COLO668 (cell line): ENCODE measurements around the gene SP110.

Experiments
- DNase-seq: peaks from one replicate; lab custom pipeline; 2025; ENCODE audit not compliant: unreplicated experiment; lab: John Stamatoyannopoulos, UW

Gene SP110

GRCh38 chr2:230219419-230220331 is at the start of gene SP110:
Gene SP110 (minus strand): TSS chr2:230219984. CDS start chr2:230216927, 3,057 bp downstream.
- DNase-seq = peak; percentile 40

DNA sequence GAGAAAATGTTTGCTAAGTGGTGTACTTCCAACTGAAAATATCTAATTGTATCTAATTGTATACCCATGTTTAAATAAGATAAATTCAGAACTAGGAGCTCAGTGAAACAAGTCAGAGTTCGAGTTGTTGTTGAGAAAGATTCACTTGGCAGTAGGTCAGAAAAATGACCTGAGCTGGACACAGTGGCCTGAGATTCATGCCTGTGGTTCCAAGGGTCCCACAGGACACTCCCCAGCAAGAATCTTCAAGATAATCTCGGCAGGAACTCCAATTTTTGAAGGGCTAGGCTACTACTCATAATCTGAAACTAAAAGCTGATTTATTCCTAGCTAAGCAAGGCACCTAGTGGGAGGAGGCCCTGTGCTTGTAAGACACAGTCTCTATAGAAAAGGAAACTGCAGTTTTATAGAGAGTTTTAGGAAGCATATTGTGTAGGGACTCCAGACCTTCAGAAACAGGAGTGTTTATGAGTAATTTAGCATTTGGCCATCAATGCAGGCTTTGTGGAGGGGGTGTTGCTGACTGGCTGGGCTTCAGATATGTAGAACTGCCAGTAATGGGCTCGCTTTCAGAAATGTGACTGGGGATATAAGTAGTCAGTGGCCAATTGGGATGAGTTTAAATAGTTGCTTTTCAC is 48.9 kb upstream of the SP110 start:
- DNase-seq = no peak

- DNase-seq = no peak
Measured at GRCh38 chr2:230267556-230267955, 47.8 kb upstream of the SP110 start.

- no peak for DNase-seq
Measured at GRCh38 chr2:230267059-230267458, 47.3 kb upstream of the SP110 start.

DNA sequence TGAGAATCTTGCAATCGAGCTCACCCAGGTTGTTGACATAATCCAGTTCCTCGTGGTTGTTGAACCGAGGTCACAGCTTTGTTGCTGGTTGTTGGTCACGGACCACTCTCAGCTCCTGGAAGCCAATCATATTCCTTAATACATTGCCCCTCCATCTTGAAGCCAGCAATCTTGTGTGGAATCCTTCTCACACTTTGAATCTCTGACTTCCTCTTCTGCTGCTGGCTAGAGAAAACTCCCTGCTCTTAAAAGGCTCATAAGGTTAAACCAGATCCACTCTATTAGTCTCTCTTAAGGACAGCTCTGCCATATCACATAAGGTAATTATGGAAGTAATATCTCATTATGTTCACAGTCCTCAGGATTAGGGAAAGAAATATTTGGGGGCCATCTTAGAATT is 46.9 kb upstream of the SP110 start:
- DNase-seq = no peak

GRCh38 chr2:230264945-230265344 is 45.2 kb upstream of the SP110 start:
- DNase-seq = peak; percentile 30

DNA sequence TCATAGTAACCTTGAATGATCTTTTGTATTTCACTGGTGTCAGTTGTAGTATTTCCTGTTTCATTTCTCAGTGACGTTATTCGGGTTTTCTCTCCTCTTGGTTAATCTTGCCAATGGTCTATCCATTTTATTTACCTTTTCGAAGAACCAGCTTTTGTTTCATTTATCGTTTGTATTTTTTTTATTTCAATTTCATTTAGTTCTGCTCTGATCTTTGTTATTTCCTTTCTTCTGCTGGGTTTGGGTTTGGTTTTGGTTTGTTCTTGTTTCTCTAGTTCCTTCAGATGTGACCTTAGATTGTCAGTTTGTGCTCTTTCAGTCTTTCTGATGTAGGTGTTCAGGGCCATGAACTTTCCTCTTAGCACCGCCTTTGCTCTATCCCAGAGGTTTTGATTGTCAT is 42.5 kb upstream of the SP110 start:
- DNase-seq = no peak

DNA sequence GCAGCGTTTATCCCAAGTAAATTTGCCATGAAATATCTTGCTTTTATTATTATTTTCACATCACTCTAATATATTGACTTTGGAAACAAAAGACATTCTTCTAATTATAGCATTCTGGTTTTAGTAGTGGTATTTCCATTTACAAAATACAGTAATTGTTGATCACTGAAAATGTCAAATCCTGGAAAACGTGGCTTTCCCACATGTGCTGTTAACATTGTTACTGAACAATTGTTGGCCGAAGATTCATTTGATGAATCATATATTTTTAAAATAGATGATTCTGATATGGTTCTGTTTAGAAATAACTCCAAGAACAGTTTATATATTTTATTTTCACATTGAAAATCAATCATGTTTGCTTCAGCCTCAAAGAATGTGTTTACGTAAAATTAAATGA is 38.7 kb upstream of the SP110 start:
- no peak for DNase-seq

DNA sequence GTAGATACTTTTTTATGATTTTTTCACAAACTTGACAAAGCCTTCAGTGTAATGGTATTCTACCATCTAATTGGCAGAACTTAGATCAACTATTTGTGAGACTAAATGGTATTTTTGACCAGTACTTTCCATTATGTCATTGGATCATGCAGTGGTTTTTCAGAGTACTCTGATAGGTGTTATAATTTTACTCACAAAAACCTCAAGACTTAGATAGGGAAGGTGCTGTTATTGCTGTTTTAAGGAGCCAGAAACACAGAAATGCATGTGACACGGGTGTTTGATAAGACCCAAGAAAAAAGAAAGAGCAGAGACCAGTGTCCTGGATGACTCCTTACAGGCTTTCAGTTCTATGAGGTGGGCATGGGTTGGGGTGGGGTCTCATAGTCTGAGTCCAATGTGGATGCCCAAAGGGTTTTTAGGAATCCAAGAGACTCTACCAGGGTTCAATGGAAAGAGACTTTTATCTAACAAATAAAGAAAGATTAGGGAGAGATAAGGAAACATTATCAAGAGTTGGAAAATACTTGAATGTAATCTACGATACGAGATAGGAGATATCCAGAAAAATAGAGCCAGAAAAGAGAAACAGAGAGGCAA is 37.0 kb upstream of the SP110 start:
- no peak for DNase-seq

DNA sequence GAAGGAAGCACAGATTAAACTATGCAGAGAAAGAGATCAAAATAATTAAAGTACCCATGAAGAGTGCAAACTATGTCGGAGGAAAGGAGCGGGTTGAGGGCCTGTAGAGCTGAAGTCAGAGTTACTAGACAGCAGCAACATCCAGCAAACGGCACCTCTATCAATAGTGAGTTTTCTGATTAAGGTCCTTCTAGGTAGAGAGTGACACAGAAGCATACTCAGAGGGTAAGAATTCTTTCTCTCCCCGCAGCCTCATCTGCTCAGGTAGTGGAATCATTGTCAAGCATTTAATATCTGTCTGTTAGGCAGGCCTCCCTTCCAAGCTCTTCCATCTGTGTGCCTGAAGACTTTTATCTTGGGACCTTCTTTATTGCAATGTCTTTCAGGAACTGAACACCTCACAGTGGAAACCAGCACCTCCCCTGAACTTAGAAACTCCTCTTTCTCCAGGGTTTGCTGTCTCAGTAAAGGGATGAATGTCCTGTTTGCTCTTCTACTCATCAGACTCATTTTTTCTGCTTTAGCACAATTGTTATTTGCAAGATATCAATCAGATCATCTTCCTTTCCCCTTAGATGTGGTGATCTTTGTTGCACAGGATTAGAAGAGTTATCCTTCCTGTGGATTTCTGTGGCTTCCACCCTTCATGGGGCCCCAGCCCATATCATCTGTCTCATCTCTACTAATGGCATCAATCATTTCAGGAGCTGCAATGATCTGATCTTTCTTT is 34.5 kb upstream of the SP110 start:
- no peak for DNase-seq

GRCh38 chr2:230250231-230250630 is 30.4 kb upstream of the SP110 start:
- DNase-seq = no peak

DNA sequence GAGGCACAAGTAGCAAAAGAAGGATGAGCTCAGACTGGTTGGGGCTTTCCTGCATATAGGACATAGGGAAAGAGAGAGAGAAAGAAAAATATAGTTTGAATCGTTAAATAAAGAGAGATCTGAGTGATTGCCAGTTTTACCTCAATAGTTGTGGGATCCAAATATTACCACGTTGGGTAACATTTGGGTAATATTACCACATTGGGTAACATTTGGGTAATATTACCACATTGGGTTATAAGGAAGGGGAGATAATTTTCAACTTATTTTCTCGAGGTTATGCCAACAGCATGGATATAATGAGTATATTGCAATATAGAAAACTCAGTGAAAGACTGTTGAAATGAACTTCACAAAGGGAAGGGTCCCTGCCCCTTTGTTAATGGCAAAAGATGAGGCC is 26.4 kb upstream of the SP110 start:
- no peak for DNase-seq

DNA sequence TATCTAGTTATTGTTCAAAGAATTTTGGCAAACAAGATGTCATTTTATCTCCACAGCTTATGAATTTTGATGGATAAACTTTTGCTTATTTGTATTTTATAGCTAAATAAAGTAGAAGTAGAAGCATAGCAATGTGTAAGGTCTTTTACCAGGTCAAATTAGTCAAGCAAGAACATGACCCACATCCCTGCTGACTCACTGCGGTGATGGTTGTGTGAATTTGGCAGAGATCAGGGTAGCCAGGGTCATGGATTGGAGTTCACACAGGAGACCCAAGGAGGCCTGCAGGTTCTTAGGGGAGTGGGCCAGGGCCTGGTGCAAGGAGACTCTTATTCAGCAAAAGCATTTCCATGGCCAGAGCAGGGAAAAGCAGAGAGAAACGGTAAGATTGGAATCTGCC is 24.4 kb upstream of the SP110 start:
- DNase-seq = no peak

DNA sequence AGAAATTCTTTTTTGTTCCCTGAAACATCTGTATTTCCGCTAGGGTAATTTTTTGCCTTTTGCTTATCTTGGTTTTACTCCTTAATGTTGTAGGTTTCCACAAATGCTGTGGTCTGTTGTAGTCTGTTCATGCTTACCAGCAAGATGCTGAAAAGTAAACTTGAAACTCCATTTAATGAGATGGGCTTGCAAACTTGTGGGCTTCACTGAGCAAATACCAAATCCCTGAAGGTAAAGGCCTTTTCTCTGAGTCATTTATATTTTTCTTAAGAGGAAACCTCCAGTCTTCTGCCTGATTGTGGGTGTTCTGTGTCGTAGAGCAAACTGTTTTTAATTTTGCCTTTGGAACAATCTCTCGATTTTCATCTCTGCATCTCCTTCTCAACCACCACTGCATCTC is 15.1 kb upstream of the SP110 start:
- no peak for DNase-seq

- DNase-seq = no peak
Measured at GRCh38 chr2:230234122-230234722, 14.4 kb upstream of the SP110 start.

DNA sequence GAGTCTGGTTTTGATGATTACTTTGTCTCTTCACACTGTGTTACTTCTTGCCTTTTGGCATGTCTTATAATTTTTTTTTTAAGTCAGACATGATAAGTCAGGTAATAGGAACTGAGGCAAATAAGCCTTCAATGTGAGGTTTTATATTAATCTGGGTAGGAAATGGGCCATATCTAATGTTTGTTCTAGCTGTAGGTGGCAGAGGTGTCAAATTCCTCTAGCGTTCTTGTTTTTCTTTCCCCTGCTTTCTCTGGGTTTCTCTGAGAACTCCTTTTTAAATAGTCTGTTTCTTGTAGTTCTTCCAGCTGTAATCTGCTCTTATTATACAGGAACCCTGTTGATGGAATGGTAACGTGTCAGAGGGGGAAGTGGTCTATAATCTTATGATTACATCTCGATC is 11.5 kb upstream of the SP110 start:
- no peak for DNase-seq

DNA sequence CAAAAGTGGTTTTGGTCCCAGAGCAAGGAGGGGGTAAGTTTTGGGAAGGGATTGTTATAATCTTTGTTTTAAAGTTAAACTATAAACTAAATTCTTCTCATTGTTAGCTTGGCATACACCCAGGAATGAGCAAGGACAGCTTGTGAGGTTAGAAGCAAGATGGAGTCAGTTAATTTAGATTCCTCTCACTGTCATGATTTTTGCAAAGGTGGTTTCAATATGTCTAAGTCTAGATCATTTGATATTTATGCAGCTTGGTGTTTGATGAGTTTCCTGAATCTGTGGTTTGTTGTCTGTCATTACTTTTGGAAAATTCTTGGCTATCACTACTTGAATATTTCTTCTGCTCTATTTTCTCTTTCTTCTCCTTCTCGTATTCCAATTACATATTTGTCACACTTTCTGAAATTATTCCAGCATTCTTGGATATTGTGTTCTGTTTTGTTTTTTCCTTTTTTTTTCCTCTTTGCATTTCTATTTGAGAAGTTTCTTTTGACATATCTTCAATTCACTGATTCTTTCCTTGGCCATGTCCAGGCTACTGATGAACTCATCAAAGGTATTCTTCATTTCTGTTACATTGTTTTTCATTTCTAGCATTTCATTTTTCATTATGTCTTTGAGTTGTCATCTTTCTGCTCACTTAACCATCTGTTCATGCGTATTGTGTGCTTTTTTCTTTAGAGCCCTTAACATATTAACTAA is 10.9 kb upstream of the SP110 start:
- DNase-seq = no peak

GRCh38 chr2:230230087-230230486 is 10.3 kb upstream of the SP110 start:
- no peak for DNase-seq

- DNase-seq = no peak
Measured at GRCh38 chr2:230227216-230227615, 7.4 kb upstream of the SP110 start.

GRCh38 chr2:230226051-230226551 is 6.3 kb upstream of the SP110 start:
- DNase-seq = no peak
